Measurements from ENCODE around the gene CHCHD6.

DNA sequence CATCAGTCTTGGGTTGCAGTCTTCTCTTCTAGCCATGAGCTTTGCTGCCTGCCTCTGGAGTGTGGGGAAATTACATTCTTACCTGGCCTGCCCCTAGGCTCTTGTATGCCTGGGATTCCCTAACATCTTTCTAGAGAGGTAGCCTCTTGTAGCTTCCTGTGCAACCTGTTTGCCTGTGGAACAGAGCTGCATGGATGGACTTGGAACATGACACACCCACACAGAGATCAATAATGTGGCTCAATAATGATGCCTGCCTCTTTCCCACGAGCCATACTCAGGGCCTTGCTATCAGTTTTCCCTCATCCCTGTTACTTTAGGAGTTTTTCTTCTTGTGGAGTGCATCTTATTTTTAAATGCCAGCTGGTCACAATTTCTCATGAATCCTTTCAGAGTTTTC lies 11.4 kb downstream of the CHCHD6 start:
- TF ChIP-seq, protein P1, sequence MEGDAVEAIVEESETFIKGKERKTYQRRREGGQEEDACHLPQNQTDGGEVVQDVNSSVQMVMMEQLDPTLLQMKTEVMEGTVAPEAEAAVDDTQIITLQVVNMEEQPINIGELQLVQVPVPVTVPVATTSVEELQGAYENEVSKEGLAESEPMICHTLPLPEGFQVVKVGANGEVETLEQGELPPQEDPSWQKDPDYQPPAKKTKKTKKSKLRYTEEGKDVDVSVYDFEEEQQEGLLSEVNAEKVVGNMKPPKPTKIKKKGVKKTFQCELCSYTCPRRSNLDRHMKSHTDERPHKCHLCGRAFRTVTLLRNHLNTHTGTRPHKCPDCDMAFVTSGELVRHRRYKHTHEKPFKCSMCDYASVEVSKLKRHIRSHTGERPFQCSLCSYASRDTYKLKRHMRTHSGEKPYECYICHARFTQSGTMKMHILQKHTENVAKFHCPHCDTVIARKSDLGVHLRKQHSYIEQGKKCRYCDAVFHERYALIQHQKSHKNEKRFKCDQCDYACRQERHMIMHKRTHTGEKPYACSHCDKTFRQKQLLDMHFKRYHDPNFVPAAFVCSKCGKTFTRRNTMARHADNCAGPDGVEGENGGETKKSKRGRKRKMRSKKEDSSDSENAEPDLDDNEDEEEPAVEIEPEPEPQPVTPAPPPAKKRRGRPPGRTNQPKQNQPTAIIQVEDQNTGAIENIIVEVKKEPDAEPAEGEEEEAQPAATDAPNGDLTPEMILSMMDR (conservative IDR thresholded peaks at IDR 0.05) = no peak
- TF ChIP-seq EZH2 (IDR thresholded peaks at IDR 0.05; ENCODE audit: low read depth) = no peak

Measured in PC-9 (cell line).